Activated T-cell treated with anti-CD3 and anti-CD28 coated beads for 48 hours (primary cell): ENCODE measurements around the gene AP2S1.
A peak's percentile ranks its signal among the peaks of the same experiment; 100 is the strongest.
"Not testable (repeated sequence)": the region's sequence is repeated elsewhere in the genome, so short reads cannot be mapped to it uniquely, and the experiment has no call there.

ENCODE experiments used
- DNase-seq: peaks from one replicate; pipeline ENCODE4 v3.0.0-alpha.2; 2020; ENCODE audit warnings: low read depth

The AP2S1 gene

DNA sequence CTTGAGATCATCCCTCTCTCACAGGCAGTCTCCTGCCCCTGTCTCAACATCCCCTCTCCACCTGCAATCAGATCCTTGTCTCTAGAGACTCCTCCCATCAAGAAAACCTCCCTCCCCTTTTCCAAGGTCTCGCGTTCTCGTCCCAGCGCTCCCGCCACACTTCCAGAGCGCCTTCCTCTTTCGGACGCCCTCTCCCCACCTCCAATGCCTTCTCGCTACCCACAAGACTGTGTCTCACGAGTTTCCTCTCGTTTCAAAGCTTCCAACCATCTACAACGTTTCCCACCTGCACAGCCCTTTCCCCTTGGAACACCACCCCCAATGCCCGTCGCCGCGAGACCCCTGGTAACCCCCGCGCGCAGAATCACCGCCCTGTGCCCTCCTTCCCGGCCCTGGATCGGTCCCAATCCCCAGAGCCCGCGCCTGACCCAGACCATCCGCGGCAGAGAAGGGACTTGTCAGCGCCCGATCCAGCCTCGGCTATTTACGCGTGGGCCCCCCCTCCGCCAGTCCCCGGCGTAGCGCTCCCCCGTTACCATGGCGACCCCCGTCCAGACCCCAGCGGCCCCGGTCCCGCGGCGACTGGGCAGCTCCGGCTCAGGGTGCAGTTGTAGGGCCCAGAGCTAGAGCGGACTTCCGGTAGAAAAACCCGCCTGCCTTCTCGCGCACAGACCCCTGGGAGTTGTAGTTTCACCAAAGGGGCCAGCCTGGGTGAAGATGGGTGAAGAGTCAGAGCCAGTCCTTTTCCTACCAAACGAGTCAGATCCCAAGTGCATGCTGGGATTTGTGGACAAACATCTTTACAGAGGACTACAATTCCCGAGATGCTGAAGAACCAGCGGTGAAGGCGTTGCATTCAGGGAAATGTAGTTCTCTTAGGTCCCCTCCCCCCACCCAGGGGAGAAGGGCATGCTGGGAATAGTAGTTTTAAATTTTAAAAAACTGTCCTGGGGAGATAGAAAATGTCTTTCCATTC is at the start of gene AP2S1:
AP2S1 (minus strand) TSS at position 619 of the 976 bp plus-strand sequence; CDS start at position 539, 80 bp downstream.
- peak; percentile 85 for DNase-seq

DNA sequence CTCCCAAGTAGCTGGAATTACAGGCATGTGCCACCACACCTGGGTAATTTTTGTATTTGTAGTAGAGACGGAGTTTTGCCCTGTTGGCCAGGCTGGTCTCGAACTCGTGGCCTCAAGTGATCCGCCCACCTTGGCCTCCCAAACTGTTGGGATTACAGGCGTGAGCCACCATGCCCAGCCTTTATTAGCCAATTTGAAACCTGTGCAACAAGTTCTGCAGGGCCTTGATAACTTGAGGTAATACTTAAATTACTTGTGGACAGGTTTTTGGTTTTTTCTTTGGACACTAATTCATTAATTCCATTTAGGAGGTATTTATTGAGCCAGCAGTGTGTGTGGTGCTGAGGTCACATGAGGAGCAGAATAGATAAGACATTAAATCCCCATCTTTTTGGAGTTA is 49.7 kb upstream of the AP2S1 start:
- no peak for DNase-seq

DNA sequence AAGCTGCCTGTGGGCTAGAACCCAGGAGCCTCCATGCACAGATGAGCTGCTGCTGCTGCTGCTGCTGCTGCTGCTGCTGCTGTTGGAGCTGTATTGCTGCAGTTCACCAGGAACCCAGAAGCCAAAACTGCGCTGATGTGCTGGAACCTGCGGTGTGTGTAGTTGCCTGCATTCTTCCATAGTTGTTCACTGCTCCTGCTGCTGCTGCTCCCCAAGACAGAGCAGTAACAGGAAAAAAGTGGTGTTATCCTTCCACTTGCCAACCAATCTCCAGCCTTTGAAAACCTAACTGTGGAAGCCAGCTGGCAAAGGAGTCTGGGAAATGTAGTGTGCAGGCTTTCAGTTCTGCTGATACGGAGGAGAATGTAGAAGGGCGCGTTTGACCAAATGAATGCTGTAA is 48.1 kb upstream of the AP2S1 start:
- DNase-seq, result no peak

DNA sequence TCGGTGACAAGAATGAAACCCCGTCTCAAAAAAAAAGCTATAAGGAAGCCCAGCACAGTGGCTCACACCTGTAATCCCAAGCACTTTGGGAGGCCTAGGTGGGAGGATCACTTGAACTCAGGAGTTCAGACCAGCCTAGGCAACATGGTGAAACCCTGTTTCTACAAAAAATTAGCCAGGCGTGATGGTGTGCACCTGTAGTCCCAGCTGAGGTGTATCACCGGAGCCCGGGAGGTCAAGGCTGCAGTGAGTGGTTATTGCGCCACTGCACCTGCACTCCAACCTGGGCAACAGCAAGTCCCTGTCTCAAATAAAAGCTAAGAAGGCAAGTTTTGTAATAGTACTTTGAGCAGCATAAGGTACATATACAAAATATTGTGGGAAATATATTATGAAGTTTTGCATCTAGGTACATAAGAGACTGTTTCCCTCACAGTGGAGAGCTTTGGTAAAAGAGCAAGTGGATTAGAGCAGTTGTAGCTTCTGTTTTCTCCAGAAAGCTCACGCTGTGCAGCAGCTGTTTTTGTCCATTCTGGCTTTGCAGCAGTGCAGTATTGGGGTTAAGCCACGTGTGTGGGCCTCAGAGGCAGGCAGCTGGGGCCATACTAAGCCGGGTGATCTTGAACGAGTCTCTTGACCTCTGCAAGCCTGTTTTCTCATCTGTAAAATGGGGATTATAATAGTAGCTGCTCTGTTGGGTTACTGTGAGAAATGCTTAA is 45.6 kb upstream of the AP2S1 start:
- no peak for DNase-seq

DNA sequence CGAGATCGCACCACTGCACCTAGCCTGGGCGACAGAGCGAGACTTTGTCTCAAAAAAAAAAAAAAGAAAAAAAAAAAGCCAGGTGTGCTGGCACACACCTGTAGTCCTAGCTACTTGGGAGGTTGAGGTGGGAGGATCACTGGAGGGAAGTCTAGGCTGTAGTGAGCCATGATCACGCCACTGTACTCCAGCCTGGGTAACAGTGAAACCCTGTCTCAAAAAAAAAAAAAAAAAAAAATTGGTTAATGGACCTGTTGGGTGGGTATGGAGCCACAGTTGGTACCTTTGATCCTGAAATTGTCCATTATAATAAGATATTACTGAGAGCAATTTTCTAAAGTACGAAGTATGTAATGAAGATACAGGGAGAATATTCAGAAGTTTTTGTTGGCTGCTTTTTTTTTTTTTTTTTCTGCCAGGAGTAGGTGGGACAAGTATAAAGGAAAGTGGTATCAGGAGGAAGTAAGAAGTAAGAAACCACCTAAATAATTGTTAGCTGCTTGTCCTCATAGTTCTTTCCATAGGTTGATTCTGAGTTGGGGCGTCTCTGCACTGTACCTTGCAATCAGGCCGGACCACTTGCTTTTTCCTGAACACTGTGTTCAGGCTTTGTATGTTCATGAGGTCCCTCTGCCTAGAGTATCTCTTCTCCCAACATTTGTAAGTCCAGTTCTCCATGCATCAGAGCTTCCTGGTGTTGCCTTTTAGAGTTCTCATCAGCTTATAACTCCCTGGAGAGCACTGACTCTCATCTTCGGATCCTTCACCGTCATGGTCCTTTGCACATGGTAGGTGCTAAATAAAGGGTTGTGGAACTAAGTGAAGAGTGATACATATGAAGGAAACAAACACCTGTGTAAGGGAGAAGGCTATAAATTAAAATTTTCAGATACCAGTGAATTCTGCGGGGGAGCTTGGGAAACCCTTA is 41.9 kb upstream of the AP2S1 start:
- no peak for DNase-seq

DNA sequence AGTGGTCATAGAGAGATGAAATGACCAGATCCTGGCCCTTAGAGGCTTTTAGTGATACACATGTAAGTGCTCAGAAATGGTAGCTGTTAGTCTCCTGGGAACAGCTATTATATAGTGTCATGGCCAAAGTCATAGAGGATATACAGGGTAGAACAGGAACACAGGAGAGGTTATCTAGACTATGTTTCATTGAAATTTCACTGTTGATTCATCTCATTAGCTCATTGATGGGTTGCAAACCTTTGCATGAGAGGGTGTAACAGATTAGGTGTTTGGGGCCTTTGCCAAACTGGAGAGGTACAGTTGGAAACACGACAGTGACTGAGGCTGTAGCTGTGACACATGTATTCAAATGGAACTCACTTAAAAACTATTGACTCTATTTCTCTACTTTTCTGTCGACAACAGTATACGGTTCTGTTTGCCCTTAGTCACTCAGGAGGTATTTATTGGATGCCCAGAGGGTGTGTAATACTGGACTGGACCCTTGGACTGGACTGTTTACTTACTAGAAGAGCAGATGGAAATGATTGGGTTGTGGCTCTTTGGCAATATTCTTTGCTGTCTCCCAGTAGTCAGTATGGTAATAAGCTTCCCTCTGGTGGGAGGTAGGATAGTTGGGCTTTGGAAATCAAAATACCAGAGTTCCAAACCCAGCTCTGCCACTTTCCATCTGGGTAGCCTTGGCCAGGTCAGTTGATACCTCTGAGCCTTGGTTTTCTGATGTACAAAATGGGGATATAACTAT is 40.0 kb upstream of the AP2S1 start:
- DNase-seq, result no peak

DNA sequence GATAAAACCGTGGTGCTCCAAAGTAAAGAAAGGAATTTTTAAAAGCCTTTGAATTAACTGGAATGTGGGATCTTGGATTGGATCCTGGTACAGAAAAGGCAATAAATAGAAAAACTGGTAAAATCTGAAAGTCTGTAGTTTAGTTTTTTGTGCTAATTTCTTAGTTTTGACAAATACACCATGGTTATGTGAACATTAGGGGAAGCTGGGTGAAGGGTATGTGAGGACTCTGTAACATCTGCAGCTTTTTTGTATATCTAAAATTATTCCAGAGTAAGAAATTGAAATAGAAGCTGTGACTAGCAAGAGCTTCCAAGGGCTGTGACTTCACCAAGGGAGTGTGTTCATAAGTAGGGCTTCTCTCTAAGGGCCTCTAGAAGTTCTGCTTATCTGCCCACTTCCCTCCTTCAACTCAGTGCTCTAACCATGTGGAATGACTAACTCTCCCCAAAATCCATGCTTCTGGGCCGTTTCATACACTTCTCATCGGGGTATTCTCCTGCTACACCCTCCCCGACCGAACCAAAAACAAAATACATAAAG is 36.7 kb upstream of the AP2S1 start:
- DNase-seq, result no peak

DNA sequence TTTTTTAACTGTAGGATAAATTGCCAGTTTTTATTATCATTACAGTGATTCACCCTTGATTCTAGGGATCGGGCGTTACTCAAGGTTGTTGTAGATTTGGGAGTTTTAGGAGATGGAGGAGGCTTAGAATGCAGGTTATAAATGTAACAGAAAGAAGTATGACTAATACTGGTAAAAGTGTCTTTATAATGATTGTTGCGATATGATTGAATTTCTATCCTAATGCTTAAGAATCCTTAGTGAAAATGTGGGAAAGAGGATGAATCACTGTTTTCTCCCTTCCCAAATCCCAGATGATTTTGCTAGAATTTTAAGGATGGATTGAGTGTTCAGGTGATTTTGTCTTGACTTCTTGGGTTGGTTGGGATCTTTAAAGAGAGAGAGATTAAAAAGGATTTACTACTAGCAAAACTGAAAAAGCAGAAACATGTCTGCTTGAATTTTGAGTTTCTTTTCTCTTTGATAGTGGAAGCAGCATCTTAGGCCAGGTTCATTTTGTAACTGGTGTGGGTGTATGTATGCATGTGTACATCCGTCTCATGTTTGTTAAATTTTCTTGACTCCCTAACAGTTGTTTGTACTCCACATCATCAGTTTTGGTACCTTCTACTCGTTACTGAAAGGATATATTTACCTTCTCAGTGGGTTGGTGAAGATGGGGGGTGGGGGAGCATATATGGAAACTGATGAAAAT is 36.0 kb upstream of the AP2S1 start:
- no peak for DNase-seq

DNA sequence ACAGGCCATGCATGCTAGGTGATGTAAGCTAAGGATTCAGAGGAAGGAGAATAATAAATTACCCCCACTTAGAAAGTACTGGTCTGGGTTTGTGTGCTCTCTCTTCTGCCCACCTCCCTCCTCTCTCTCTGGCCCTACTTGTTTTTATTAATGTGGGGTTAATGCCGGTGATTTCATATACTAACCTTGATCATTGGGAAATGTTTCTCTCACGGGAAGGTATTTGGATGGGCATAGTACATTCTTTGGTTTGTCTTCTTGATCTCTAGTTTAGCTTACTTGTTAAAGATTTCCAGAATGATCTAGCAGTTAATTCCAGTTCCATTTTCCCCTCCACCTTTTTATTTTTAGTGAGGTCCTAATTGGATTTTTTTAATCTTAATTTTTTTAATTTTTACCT is 34.8 kb upstream of the AP2S1 start:
- no peak for DNase-seq

DNA sequence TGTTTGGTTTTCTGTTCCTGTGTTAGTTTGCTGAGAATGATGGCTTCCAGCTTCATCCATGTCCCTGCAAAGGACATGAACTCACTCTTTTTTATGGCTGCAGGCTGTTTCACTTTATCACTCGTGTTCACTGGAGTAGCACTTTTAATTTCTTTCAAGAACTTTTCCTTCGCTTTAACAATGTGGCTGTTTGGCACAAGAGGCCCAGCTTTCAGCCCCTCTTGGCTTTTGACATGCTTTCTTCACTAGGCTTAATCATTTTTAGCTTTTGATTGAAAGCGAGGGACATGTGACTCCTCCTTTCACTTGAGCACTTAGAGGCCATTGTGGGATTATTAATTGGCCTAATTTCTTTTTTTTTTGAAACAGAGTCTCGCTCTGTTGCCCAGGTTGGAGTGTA is 32.1 kb upstream of the AP2S1 start:
- DNase-seq, result not testable (repeated sequence)

DNA sequence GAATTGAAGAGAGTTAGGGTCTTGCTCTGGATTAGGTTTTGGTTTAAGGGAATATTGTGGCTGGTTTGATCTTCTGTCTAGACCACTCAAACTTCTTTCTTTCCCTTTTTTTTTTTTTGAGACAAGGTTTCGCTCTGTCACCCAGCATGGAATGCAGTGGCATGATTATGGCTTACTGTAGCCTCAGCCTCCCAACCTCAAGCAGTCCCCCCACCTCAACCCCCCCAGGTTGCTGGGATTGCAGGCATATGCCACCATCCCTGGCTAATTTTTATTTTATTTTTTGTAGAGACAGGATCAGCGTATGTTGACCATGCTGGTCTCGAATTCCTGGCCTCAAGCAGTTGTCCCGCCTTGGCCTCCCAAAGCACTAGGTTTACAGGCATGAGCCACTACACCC is 31.4 kb upstream of the AP2S1 start:
- DNase-seq, result no peak

DNA sequence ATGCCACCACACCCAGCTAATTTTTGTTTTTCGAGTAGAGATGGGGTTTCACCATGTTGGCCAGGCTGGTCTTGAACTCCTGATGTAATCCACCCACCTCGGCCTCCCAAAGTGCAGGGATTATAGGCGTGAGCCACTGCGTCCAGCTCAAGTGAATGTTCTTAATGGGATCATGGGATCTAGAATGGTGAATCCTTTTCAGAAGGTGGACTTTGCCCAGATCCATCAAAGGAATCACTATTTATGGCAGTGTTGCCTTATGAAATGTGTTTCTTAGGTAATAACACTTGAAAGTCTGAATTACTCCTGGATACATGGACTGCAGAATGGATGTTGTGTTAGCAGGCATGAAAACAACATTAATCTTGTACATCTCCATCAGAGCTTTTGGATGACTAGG is 30.4 kb upstream of the AP2S1 start:
- DNase-seq, result no peak

DNA sequence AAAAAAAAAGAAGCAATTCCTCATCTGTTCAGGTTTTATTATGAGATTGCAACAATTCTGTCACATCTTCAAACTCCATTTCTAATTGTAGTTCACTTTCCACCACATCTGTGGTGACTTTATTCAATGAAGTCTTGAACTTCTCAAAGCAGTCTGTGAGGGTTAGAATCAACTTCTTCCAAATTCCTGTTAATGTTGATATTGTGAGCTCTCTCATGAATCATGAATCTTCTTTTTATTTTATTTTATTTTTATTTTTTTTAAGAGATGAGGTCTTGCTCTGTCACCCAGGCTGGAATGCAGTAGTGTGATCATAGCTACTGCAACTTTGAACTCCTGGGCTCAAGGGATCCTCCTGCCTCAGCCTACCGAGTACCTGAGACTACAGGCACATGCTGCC is 29.8 kb upstream of the AP2S1 start:
- DNase-seq, result no peak

DNA sequence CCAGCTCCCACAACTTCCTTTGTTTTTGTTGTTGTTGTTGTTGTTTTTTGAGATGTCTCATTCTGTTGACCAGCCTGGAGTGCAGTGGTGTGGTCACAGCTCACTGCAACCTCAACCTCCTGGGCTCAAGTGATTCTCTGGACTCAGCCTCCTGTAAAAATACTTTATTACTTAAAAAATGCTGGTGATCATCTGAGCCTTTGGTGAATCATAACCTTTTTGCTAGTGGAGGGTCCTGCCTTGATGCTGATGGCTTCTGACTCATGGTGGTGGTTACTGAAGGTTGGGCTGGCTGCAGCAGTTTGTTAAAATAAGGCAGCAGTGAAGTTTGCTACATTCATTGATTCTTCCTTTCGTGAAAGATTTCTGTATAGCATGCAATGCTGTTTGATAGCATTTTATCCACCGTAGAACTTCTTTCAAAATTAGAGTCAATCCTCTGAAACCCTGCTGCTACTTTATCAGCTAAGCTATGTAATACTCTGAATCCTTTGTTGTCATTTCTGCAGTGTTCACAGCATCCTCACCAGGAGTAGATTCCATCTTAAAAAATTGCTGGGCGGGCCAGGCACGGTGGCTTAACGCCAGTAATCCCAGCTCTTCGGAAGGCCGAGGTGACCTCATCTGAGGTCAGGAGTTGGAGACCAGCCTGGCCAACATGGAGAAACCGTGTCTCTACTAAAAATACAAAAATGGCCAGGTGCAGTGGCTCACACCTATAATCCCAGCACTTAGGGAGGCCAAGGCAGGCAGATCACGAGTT is 28.1 kb upstream of the AP2S1 start:
- DNase-seq, result no peak

DNA sequence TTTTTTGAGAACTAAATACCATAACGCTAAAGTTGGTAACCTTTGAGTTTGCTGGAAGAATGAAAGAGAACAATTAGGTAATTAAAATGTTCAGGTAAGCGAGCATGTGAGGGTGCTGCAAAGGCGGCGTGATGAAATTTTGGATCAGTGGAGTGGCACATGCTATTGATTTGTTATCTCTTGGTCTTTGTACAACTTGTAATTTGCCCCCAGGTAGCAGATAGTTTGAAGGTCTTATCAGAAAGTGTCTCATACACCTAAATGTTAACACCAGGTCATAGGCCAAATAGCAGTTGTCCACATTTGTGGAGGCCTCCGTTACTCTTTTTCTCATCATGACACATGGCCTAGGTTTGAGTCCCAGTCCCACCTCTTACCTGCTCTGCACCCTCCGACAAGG is 25.0 kb upstream of the AP2S1 start:
- DNase-seq, result no peak

DNA sequence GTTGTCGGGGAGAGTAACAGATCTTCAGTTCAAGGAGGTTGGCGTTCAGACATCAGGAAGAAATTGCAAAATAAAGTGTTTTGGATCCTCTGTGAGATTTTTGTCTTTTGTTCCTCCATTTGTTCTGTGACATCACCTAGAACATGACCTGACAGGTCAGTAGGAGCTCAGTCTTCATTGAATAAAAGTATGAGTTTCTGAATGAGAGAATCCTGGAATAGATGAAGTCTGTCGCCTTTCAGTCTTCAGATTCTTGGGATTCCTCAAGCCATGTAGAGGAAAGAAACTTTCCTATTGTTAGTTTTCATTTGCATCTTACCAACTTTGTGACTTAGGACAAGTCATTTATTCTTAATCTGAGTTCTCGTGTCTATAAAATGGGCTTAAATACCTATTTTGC is 24.6 kb upstream of the AP2S1 start:
- no peak for DNase-seq

DNA sequence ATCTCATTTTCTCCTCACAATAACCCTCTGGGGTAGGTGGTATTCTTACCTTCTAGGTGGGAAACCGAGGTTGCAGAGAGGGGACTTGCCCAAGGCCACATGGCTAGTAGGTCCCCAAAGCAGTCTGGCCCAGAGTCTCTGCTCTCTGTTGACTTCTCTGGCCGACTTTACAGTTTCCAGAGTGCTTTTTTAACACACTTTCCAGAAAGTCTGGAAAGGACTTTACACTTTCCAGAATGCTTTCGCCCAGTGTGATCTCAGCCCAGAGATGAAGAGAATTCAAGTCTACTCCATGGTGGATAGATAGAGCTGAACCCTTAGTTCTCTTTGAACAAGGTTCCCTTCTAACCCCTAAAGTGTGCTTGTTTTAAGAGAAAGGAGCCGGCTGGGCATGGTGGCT is 22.3 kb upstream of the AP2S1 start:
- DNase-seq, result no peak

DNA sequence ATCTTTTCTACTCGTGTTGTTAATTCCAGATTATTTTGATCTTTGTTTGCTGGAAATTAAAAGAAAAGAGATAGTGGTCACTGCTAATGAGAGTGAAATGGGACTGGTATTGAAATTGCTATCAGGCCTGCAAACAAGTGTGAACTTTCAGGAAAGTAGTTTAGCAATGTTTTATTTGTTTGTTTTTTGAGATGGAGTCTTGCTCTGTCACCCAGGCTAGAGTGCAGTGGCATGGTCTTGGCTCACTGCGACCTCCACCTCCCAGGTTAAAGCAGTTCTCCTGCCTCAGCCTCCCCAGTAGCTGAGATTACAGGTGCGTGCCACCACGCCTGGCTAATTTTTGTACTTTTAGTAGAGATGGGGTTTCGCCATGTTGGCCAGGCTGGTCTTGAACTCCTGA is 20.5 kb upstream of the AP2S1 start:
- DNase-seq, result not testable (repeated sequence)

DNA sequence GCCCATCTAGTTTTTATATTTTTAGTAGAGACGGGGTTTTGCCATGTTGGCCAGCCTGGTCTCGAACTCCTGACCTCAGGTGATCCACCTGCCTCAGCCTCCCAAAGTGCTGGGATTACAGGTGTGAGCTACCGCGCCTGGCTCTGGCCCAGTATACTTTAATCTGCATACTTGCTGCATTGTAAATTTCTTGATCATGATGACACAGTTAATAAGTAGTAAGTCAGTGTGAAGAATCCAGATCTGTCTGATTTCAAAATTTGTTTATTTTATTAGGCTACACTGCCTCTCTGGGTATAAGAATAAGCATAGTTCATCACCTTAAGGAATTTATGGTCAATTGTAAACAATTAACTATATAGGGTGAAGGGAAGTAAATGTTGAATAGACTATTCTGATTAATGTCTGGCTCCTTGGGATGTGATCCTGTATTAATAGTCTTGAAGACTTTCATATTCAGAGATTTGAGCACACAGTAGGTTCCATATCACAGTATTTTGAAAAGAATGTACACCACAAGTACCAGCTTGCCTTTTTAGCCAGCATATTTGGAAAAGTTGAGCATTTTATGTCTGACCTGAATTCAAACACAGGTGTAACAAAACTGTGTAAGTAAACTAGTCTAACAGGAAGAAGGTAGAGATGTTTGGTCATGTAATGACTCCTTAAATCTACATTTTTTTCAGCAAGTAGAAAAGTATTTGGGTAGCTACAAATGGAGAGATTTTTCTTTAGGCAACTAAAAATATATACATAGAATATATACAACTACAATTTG is 17.6 kb upstream of the AP2S1 start:
- DNase-seq, result no peak
